ENCODE data around the gene BTG4.

Gene BTG4

GRCh38 chr11:111548525-111548924 lies 36.3 kb upstream of the BTG4 start:
- Histone ChIP-seq H3K9me3 (ENCODE audit: control insufficient read depth, low read length) (no peaks in the 10 kb centered on the region), H3K4me1 (ENCODE audit: control insufficient read depth, insufficient read depth, low read length) (no peaks in the 10 kb centered on the region), H3K36me3 (ENCODE audit: control insufficient read depth, insufficient read depth, low read length) (no peaks in the 10 kb centered on the region)

GRCh38 chr11:111542606-111543275 lies 30.6 kb upstream of the BTG4 start:
- H3K9me3 ChIP-seq (ENCODE audit: control insufficient read depth, low read length): no peaks in the 10 kb centered on the region
- no peak overlapping the region for H3K9ac ChIP-seq (ENCODE audit: low read length)
- H3K4me3 ChIP-seq (ENCODE audit: low read length): no peak overlapping the region
- peaks cover 41% of the 10 kb centered on the region for H3K27me3 ChIP-seq (ENCODE audit: control insufficient read depth, insufficient read depth, low read length)
- no peaks in the 10 kb centered on the region for H3K36me3 ChIP-seq (ENCODE audit: control insufficient read depth, insufficient read depth, low read length)
- peaks cover 17% of the 10 kb centered on the region for H3K4me1 ChIP-seq (ENCODE audit: control insufficient read depth, insufficient read depth, low read length)

More at GRCh38 chr11:111548525-111548924, 36.3 kb upstream of the BTG4 start:
- no peak overlapping the region for H3K4me3 ChIP-seq (ENCODE audit: low read length)
- H3K27me3 ChIP-seq (ENCODE audit: control insufficient read depth, insufficient read depth, low read length): peaks cover 3% of the 10 kb centered on the region
- no peak overlapping the region for H3K9ac ChIP-seq (ENCODE audit: low read length)

GRCh38 chr11:111541254-111542061 lies 29.3 kb upstream of the BTG4 start:
- H3K9me3 ChIP-seq (ENCODE audit: control insufficient read depth, low read length): no peaks in the 10 kb centered on the region
- H3K4me1 ChIP-seq (ENCODE audit: control insufficient read depth, insufficient read depth, low read length): peaks cover 17% of the 10 kb centered on the region
- H3K9ac ChIP-seq (ENCODE audit: low read length): peak overlapping the region; percentile 23
- no peaks in the 10 kb centered on the region for H3K36me3 ChIP-seq (ENCODE audit: control insufficient read depth, insufficient read depth, low read length)
- no peak overlapping the region for H3K4me3 ChIP-seq (ENCODE audit: low read length)
- H3K27me3 ChIP-seq (ENCODE audit: control insufficient read depth, insufficient read depth, low read length): peaks cover 41% of the 10 kb centered on the region

- Histone ChIP-seq H3K4me1 (ENCODE audit: control insufficient read depth, insufficient read depth, low read length) (peaks cover 17% of the 10 kb centered on the region), H3K4me3 (ENCODE audit: low read length) (no peak overlapping the region), H3K36me3 (ENCODE audit: control insufficient read depth, insufficient read depth, low read length) (no peaks in the 10 kb centered on the region), H3K9me3 (ENCODE audit: control insufficient read depth, low read length) (no peaks in the 10 kb centered on the region), H3K27me3 (ENCODE audit: control insufficient read depth, insufficient read depth, low read length) (peaks cover 41% of the 10 kb centered on the region), H3K9ac (ENCODE audit: low read length) (peak overlapping the region; percentile 23)
Observed at GRCh38 chr11:111540937-111541253, 28.7 kb upstream of the BTG4 start.

- Histone ChIP-seq H3K27me3 (ENCODE audit: control insufficient read depth, insufficient read depth, low read length) (peaks cover 41% of the 10 kb centered on the region), H3K4me3 (ENCODE audit: low read length) (no peak within 1 kb of the TSS), H3K36me3 (ENCODE audit: control insufficient read depth, insufficient read depth, low read length) (no peaks in the 10 kb centered on the region), H3K4me1 (ENCODE audit: control insufficient read depth, insufficient read depth, low read length) (peaks cover 17% of the 10 kb centered on the region), H3K9me3 (ENCODE audit: control insufficient read depth, low read length) (no peaks in the 10 kb centered on the region), H3K9ac (ENCODE audit: low read length) (peak within 1 kb of the TSS; percentile 23)
Observed at GRCh38 chr11:111540114-111540936, 28.1 kb upstream of the BTG4 start, which contains the start of gene LAYN. Gene LAYN (plus strand): TSS chr11:111540720. CDS start chr11:111540844, 124 bp downstream.

- H3K4me3 ChIP-seq (ENCODE audit: low read length): no peak overlapping the region
- no peaks in the 10 kb centered on the region for H3K36me3 ChIP-seq (ENCODE audit: control insufficient read depth, insufficient read depth, low read length)
- no peaks in the 10 kb centered on the region for H3K9me3 ChIP-seq (ENCODE audit: control insufficient read depth, low read length)
- peaks cover 41% of the 10 kb centered on the region for H3K27me3 ChIP-seq (ENCODE audit: control insufficient read depth, insufficient read depth, low read length)
- H3K9ac ChIP-seq (ENCODE audit: low read length): no peak overlapping the region
- peaks cover 17% of the 10 kb centered on the region for H3K4me1 ChIP-seq (ENCODE audit: control insufficient read depth, insufficient read depth, low read length)
Observed at GRCh38 chr11:111539426-111540113, 27.4 kb upstream of the BTG4 start.

- Histone ChIP-seq H3K9me3 (ENCODE audit: control insufficient read depth, low read length) (no peaks in the 10 kb centered on the region), H3K27me3 (ENCODE audit: control insufficient read depth, insufficient read depth, low read length) (peaks cover 38% of the 10 kb centered on the region), H3K4me1 (ENCODE audit: control insufficient read depth, insufficient read depth, low read length) (peaks cover 17% of the 10 kb centered on the region), H3K36me3 (ENCODE audit: control insufficient read depth, insufficient read depth, low read length) (no peaks in the 10 kb centered on the region), H3K4me3 (ENCODE audit: low read length) (no peak overlapping the region), H3K9ac (ENCODE audit: low read length) (no peak overlapping the region)
Observed at GRCh38 chr11:111538407-111539114, 26.4 kb upstream of the BTG4 start.

- Histone ChIP-seq H3K9me3 (ENCODE audit: control insufficient read depth, low read length) (no peaks in the 10 kb centered on the region), H3K4me1 (ENCODE audit: control insufficient read depth, insufficient read depth, low read length) (peaks cover 17% of the 10 kb centered on the region), H3K9ac (ENCODE audit: low read length) (no peak overlapping the region), H3K27me3 (ENCODE audit: control insufficient read depth, insufficient read depth, low read length) (peaks cover 34% of the 10 kb centered on the region), H3K36me3 (ENCODE audit: control insufficient read depth, insufficient read depth, low read length) (no peaks in the 10 kb centered on the region), H3K4me3 (ENCODE audit: low read length) (no peak overlapping the region)
Observed at GRCh38 chr11:111537336-111537860, 25.2 kb upstream of the BTG4 start.

- Histone ChIP-seq H3K27me3 (ENCODE audit: control insufficient read depth, insufficient read depth, low read length) (peaks cover 20% of the 10 kb centered on the region), H3K4me1 (ENCODE audit: control insufficient read depth, insufficient read depth, low read length) (peaks cover 8% of the 10 kb centered on the region), H3K9me3 (ENCODE audit: control insufficient read depth, low read length) (no peaks in the 10 kb centered on the region), H3K9ac (ENCODE audit: low read length) (no peak overlapping the region), H3K36me3 (ENCODE audit: control insufficient read depth, insufficient read depth, low read length) (no peaks in the 10 kb centered on the region), H3K4me3 (ENCODE audit: low read length) (no peak overlapping the region)
Observed at GRCh38 chr11:111535281-111535680, 23.1 kb upstream of the BTG4 start.

GRCh38 chr11:111532365-111532709 lies 20.2 kb upstream of the BTG4 start:
- H3K36me3 ChIP-seq (ENCODE audit: control insufficient read depth, insufficient read depth, low read length): no peaks in the 10 kb centered on the region
- H3K4me1 ChIP-seq (ENCODE audit: control insufficient read depth, insufficient read depth, low read length): no peaks in the 10 kb centered on the region
- H3K9ac ChIP-seq (ENCODE audit: low read length): no peak overlapping the region
- no peaks in the 10 kb centered on the region for H3K9me3 ChIP-seq (ENCODE audit: control insufficient read depth, low read length)
- no peak overlapping the region for H3K4me3 ChIP-seq (ENCODE audit: low read length)
- H3K27me3 ChIP-seq (ENCODE audit: control insufficient read depth, insufficient read depth, low read length): peaks cover 9% of the 10 kb centered on the region
